ENCODE data around the gene TRIM9. TPM values are rescaled to one million over a fixed set of nuclear protein-coding genes. Genes with fewer than 3 reads are reported as not detected.
A peak's percentile ranks its signal among the peaks of the same experiment; 100 is the strongest.

Gene TRIM9
- total RNA-seq, 1 experiment from 2014 or later: 4.2 TPM

DNA sequence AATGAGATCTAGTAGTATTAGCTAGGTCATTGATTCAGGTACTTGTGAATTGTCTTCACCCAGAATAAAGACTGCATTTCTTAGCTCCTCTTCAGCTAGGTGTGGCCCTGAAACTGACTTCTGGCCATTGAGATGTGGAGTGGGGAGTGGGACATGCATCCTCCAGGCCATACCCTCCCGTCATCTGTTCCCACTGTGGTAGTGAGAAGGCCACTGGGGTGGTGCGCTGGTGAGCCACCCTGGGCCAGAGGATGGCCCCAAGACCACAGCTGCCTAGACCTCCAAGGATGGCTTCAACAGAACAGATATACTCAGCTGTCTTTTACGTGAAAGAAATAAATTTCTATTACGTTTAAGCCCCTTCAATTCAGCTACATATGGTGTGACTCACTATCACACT is 36.5 kb downstream of the TRIM9 start:
- no peak for DNase-seq (ENCODE audit: low read depth)

DNA sequence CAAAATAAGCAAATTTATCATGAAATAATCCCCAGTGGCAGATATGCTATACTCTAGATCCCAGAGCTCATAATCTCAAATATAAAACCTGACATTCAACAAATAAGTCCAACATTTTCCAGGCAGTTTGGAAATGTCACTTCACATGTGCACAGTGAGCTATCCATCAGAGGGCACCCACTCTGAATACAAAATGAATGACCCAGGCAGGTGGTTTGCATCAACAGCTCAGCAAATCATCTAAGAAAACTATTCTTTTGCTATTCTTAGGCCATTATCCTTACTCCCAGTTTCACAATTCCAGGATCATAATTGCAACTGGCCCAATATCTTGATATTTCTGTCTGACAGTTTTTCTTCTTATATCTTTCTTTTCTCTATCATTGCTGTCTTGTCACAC is 38.5 kb downstream of the TRIM9 start:
- no peak for DNase-seq (ENCODE audit: low read depth)

GRCh38 chr14:51053157-51053556 is 41.7 kb downstream of the TRIM9 start:
- no peak for DNase-seq (ENCODE audit: low read depth)

DNA sequence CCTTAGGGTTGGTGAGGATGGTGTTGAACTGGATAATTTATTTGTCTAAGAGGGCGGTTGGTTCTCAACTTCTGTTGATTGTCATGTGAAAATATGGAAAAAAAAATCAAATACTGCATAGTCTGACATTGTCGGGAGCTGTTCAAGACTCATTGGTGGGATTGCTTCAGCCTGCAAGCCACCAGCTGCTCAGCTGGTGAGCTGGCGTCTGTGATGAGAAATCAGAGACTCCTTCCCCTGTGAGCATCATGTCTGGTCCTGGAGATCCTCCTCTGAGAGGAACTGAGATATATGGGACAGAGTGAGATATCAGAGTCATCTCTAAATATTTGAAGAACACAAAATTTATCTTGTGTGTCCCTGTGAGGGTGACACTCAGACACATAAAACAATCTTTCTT is 49.9 kb downstream of the TRIM9 start:
- DNase-seq (ENCODE audit: low read depth): no peak

GRCh38 chr14:51041883-51042282 is 53.0 kb downstream of the TRIM9 start:
- DNase-seq (ENCODE audit: low read depth): no peak

DNA sequence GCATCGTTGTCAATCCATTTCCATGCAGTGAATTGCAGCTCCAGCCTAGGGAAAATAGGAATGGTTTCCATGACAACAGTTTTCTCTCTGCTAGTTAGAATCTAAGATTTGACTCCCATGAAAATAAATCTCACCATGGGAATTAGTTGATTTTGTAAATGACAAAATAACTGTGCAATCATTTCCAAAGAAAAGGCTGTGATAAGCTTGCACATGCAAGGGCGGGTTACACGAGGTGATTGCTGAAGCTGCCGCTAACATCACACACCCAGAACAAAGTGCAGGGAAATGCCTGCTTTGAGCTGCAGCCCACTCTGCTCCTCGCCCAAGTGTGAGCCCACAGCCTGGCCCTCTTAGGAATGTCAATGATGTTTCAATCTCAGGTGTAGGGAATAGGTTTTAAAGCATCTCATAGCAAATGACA is 53.8 kb downstream of the TRIM9 start:
- no peak for DNase-seq (ENCODE audit: low read depth)

DNA sequence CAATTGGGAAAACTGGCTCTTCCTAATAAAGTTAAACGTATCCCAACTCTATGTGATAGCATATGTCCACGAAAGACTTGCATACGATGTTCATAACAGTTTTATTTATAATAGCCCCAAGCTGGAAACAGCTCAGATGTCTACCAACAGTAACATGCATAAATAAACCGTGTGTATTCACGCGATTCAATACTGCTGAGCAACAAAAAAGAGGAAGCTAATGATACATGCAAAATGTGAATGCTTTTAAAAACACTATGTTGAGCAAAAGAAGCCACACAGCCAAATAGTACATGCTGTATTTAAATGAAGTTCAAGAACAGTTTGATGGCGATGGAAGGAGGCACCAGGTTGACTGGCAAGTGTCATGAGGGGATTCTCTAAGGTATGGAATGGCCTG is 55.7 kb downstream of the TRIM9 start:
- no peak for DNase-seq (ENCODE audit: low read depth)

DNA sequence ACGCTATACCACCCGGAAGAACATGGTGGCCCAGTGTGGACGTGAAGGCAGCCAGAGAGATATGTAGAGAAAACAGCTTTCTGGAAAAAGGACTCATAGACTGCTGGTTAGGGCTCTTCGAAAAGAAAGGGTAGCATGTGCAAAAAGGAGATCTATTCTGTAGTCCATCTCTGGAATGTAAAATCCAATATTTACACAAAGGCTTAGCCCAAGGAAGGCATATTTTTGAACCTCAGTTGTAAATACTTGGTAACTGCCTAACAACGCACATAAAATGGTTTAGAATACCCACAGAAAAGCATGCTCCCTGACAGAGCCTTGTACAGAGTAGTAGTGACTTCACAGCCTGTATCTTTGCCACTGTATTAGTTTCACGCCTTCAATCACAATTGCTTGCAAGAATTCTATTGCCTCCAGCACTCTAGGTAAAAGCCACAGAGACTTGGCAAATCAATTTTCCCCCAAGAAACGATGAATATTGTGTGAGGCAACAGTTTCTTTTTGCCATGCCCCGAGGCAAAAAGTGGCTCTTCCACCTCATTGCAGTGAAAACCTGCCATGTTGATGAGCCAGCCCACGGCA is 59.2 kb downstream of the TRIM9 start:
- DNase-seq (ENCODE audit: low read depth): peak; percentile 84

- DNase-seq (ENCODE audit: low read depth): no peak
Observed at GRCh38 chr14:51028851-51029754, 65.8 kb downstream of the TRIM9 start.

GRCh38 chr14:51028361-51028760 is 66.5 kb downstream of the TRIM9 start:
- no peak for DNase-seq (ENCODE audit: low read depth)

DNA sequence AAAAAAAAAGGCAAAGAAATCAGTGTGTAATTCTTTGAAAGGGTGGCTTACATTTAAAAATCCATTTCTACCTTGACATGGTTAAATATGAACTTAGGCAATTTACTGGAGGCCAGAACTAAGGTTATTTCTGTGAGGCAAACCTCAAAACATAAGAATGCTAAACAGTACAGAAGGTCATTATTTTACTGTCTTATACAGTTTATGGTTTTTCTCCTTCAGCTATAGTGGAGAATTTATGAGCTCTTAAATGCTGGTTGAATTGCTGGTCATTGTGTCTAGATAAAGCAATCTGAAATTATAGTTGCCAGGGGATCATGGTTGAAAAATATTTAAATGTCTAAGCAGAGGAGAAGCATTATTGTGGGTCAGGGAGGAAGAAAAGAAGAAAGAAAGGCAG is 70.5 kb downstream of the TRIM9 start:
- DNase-seq (ENCODE audit: low read depth): no peak

DNA sequence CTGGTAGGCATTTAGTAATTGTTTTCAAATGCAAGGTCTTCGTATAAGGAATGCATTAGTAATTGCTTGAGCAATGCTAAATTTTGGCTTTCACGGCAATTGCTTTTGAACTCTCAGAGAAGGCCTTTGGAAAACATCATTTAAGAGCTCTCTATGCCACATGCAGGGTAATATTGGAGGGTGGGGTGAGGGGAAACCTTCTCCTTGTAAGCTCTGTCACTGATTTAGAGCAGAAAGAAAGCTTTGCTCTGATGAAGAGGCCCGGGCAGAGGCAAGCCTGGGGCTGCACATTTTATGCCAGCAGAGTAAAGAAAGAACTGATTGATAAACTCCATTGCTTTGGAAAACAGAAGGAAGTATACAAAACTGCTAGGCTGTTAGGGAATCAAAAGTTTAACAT is 70.9 kb downstream of the TRIM9 start:
- DNase-seq (ENCODE audit: low read depth): peak; percentile 57

DNA sequence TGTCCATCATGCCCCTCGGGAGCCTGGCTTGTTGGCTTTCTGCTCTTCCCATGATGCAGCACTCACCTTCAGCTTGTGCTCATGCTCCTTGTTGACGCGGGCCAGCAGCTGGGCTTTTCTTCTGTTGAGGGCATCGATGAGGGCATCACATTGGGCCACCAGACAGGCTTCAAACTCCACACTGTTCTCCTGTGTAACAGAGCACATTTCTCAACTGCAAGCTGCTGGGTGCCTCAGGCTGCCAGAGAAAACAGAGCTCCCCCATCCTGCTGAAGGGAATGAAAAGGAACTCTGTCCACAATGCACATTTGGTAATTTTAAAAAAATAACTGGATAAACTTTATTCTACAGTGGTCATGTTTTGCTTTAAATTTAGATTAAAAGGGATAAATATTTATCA is 72.1 kb downstream of the TRIM9 start:
- no peak for DNase-seq (ENCODE audit: low read depth)

DNA sequence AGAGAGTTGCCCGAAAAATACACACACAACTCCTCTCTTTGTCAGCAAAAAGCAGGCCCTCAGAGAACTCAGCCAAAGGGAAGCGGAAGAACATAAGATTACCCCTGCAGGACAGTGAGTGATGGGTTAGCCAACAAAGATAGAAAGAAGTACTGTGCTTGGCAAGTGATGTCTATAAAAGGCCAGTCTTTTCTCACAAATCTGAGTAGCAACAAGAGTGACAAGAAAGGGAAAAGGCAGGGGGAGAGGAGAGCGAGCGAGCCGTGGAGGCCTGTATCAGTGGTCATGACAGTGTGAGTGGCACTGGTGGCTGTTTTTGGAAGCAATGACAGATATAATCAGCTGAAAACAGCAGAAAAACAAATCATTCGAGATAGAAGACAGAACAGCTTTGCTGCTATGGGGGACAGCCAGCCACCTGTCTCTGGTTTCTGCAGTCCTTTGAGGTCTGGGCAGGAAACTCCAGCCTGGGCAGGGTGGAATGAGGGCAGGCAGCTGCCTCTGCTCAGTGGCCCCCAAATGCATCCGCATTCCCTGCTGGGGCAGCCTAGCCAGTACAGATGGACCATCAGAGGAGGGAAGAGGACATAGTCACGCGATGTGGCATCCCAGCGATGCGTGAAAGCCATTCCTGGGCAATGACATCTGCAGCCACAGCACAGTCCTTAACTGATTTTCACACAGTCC is 74.7 kb downstream of the TRIM9 start:
- DNase-seq (ENCODE audit: low read depth): peak; percentile 96

DNA sequence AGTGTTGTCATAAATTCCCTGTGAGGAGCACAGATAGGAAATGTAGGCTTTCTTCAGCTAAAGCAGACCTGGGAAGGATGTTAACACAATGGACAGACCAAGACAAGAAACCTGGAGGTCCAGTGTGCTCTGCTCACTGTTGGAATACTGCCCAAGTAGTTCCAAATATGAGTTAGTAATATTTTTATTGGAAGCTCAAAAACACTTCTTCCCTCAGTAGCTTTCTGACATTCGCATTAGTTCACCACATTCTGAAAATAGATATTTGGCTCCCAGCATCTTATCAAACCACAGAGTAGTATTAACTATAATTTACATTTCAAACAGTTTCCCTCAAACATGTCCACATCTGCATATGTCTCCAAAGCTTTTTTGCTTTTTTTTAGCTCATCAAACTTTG is 75.8 kb downstream of the TRIM9 start:
- DNase-seq (ENCODE audit: low read depth): no peak

GRCh38 chr14:51018521-51018920 is 76.4 kb downstream of the TRIM9 start:
- DNase-seq (ENCODE audit: low read depth): peak; percentile 74

GRCh38 chr14:51014625-51015024 is 80.3 kb downstream of the TRIM9 start:
- peak; percentile 59 for DNase-seq (ENCODE audit: low read depth)

- peak; percentile 80 for DNase-seq (ENCODE audit: low read depth)
Observed at GRCh38 chr14:51014086-51014485, 80.8 kb downstream of the TRIM9 start.

DNA sequence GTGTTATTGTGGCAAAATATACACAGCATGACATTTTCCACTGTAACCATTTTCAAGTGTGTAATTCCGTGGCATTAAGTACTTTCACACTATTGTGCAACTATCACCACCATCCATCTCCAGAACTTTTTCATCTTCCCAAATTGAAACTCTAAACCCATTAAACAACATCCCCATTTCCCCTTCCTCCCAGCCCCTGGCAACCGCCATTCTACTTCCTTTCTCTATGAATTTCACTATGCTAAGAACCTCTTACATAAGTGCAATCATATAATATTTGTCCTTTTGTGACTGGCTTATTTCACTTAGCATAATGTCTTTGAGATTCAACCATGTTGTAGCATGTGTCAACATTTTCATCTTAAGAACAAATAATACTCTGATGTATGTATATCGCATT is 82.8 kb downstream of the TRIM9 start:
- DNase-seq (ENCODE audit: low read depth): no peak

DNA sequence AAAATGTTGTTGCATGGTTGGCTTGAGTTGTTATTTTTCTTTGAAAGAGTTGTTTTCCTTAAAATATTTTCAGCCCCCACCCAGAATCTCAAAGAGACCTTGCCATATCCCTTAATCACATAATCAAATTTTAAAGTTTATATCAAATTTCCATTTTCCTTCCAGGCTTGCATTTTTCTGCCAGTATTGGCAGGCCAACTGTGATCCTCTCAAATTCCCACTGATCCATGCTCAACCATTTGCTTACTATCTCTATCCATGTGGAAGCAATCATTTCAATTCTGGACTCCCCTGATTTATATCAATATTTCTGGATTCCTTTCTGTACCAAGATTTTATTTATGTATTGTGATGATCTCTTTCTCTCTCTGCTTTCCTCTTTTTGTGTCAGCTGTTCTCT is 86.5 kb downstream of the TRIM9 start:
- DNase-seq (ENCODE audit: low read depth): no peak

- peak; percentile 96 for DNase-seq (ENCODE audit: low read depth)
Observed at GRCh38 chr14:51006781-51007211, 88.1 kb downstream of the TRIM9 start.

GRCh38 chr14:51006324-51006723 is 88.6 kb downstream of the TRIM9 start:
- no peak for DNase-seq (ENCODE audit: low read depth)
